HepG2 (cell line): Measurements from ENCODE around the gene POU6F1. TPM values are rescaled to one million over a fixed set of nuclear protein-coding genes. Genes with fewer than 3 reads are reported as not detected.

Experiments
- ATAC-seq: fragments of 200-7000 bp; cut with Tn5 transposase; 3 replicates; pipeline ENCODE4 v1.9.1; 2020; ENCODE audit warnings: mild to moderate bottlenecking, moderate library complexity
- BruUV-seq: library from RNA; stranded (reverse); fragments of 400-500 nt; replicated peaks from 2 replicates; lab custom pipeline; 2021; lab: Mats Ljungman, UMichigan
- CTCF ChIA-PET: fragments of 300-600 bp; formaldehyde crosslinking; extraction: SDS; loops from one replicate; lab custom pipeline; 2021; ENCODE audit warnings: low total read pairs, inconsistent platforms, low intra/inter-chr PET ratio; lab: Yijun Ruan, JAX
- POLR2A ChIA-PET: fragments of 350-600 bp; sonication (Branson Sonifier 250); formaldehyde crosslinking; loops from one replicate; lab custom pipeline; 2020; ENCODE audit warnings: antibody characterized with exemption, inconsistent platforms; lab: Yijun Ruan, JAX
- DNase-seq: peaks from one replicate; pipeline ENCODE4 v3.0.0-alpha.2; 2015; ENCODE audit warnings: low spot score
- FAIRE-seq: peaks from 3 replicates; lab custom pipeline; 2011; peaks lifted over from hg19 to GRCh38; lab: Jason Lieb, UNC
- H2AFZ ChIP-seq: one replicate; pipeline ENCODE4 v1.6.1; 2011; ENCODE audit warnings: low read length, inconsistent platforms
- H3K27ac ChIP-seq: fragments of 300-600 bp; 3 replicates; pipeline ENCODE4 v1.8.0; 2011; ENCODE audit warnings: mixed run types, mild to moderate bottlenecking, mixed read lengths, low read length, inconsistent platforms; ENCODE audit not compliant: insufficient read depth; ENCODE audit errors: extremely low read length
- H3K27me3 ChIP-seq, 2 experiments: fragments of 200-600 bp in 1 of 2; 2 replicates in 1 of 2; 3 replicates in 1 of 2; pipeline versions ENCODE4 v1.6.0 to v1.8.0; 2011; ENCODE audit warnings: low read length in 2 of 2, mild to moderate bottlenecking in 2 of 2, moderate library complexity in 2 of 2, inconsistent platforms in 1 of 2; ENCODE audit not compliant: insufficient read depth in 2 of 2, control insufficient read depth in 1 of 2
- H3K36me3 ChIP-seq, 2 experiments: fragments of 200-600 bp in 1 of 2; replicated peaks in 1 of 2; 2 replicates in 1 of 2; 3 replicates in 1 of 2; pipeline versions ENCODE4 v1.5.1 to v1.8.0; 2011; ENCODE audit warnings: low read length in 2 of 2, inconsistent platforms in 1 of 2; ENCODE audit not compliant: insufficient read depth in 2 of 2, control insufficient read depth in 1 of 2
- H3K4me1 ChIP-seq: 2 replicates; pipeline ENCODE4 v1.5.1; 2012; ENCODE audit warnings: low read length, inconsistent platforms; ENCODE audit not compliant: insufficient read depth
- H3K4me2 ChIP-seq: 2 replicates; pipeline ENCODE4 v1.6.0; 2011; ENCODE audit warnings: low read depth, low read length, inconsistent platforms
- H3K4me3 ChIP-seq, 3 experiments: fragments of 200-600 bp in 1 of 3; sonication (generic), shearing (Covaris generic) in 1 of 3; replicated peaks in 1 of 3; 2 replicates each; pipeline ENCODE4 v1.5.1; 2011 to 2016; ENCODE audit warnings: low read length in 3 of 3, inconsistent platforms in 2 of 3, low read depth in 2 of 3, mild to moderate bottlenecking in 2 of 3, control low read depth in 1 of 3, mixed read lengths in 1 of 3; ENCODE audit not compliant: insufficient read depth in 1 of 3
- H3K79me2 ChIP-seq: one replicate; pipeline ENCODE4 v1.6.1; 2011; ENCODE audit warnings: low read length, inconsistent platforms; ENCODE audit not compliant: insufficient read depth
- H3K9ac ChIP-seq: 2 replicates; pipeline ENCODE4 v1.6.0; 2011; ENCODE audit warnings: mild to moderate bottlenecking, low read depth, low read length, inconsistent platforms; ENCODE audit not compliant: insufficient read depth
- H3K9me3 ChIP-seq: 2 replicates; pipeline ENCODE4 v1.5.1; 2012; ENCODE audit warnings: mild to moderate bottlenecking, low read length
- H4K20me1 ChIP-seq: 2 replicates; pipeline ENCODE4 v1.6.0; 2011; ENCODE audit warnings: inconsistent platforms, mild to moderate bottlenecking, low read length, moderate library complexity; ENCODE audit not compliant: insufficient read depth
- ASH2L ChIP-seq: fragments of 300-600, 200-600 bp; sonication (generic); IDR thresholded peaks from 2 replicates; pipeline ENCODE4 v1.7.0; 2017; ENCODE audit warnings: low read depth, mild to moderate bottlenecking, moderate library complexity, mixed read lengths, low read length; ENCODE audit not compliant: insufficient read length
- DR1 ChIP-seq: sonication (generic); formaldehyde crosslinking; IDR thresholded peaks from 2 replicates; pipeline ENCODE4 v1.8.0; 2021; ENCODE audit warnings: mild to moderate bottlenecking, missing genetic modification reagents, inconsistent platforms
- HNF4A ChIP-seq: sonication (generic); formaldehyde crosslinking; IDR thresholded peaks from 2 replicates; pipeline ENCODE4 v1.4.0; 2020; ENCODE audit warnings: missing genetic modification reagents
- JDP2 ChIP-seq: sonication (generic); formaldehyde crosslinking; IDR thresholded peaks from 2 replicates; pipeline ENCODE4 v1.8.1; 2022; ENCODE audit warnings: missing genetic modification reagents, borderline replicate concordance
- KDM2A ChIP-seq: sonication (generic); formaldehyde crosslinking; IDR thresholded peaks from 2 replicates; pipeline ENCODE4 v1.4.0; 2020; ENCODE audit warnings: low read depth, missing genetic modification reagents, borderline replicate concordance
- KDM5B ChIP-seq: sonication (generic); formaldehyde crosslinking; IDR thresholded peaks from 2 replicates; pipeline ENCODE4 v1.4.0; 2020; ENCODE audit warnings: missing genetic modification reagents, mild to moderate bottlenecking, borderline replicate concordance
- MAFF ChIP-seq: IDR thresholded peaks from 2 replicates; pipeline ENCODE4 v1.6.1; 2011; ENCODE audit warnings: low read depth, low read length, improper control_type of control experiment
- MAFK ChIP-seq, 2 experiments: IDR thresholded peaks in 1 of 2; conservative IDR thresholded peaks in 1 of 2; 2 replicates each; pipeline ENCODE4 v1.6.1; 2011; ENCODE audit warnings: improper control_type of control experiment in 2 of 2, low read length in 2 of 2
- NPAS2 ChIP-seq: sonication (generic); formaldehyde crosslinking; IDR thresholded peaks from 2 replicates; pipeline ENCODE4 v1.8.0; 2022; ENCODE audit warnings: mild to moderate bottlenecking, missing genetic modification reagents, borderline replicate concordance
- PAF1 ChIP-seq: IDR thresholded peaks from 2 replicates; pipeline ENCODE4 v1.6.1; 2016; ENCODE audit warnings: missing genetic modification reagents, missing compliant biosample characterization
- RFX3 ChIP-seq: IDR thresholded peaks from 2 replicates; pipeline ENCODE4 v1.6.1; 2016; ENCODE audit warnings: missing biosample characterization, missing genetic modification reagents
- SALL2 ChIP-seq: sonication (generic); formaldehyde crosslinking; IDR thresholded peaks from 2 replicates; pipeline ENCODE4 v1.8.1; 2023; ENCODE audit warnings: mild to moderate bottlenecking, missing genetic modification reagents, inconsistent platforms
- SOX6 ChIP-seq, 2 experiments: fragments of 450-650 bp in 1 of 2; sonication (generic) in 1 of 2; formaldehyde crosslinking in 1 of 2; IDR thresholded peaks; 2 replicates each; pipeline versions ENCODE4 v1.4.0 to v1.6.1; 2017 to 2020; ENCODE audit warnings: antibody characterized with exemption in 1 of 2, mild to moderate bottlenecking in 1 of 2, missing genetic modification reagents in 1 of 2
- ZMYM2 ChIP-seq: sonication (generic); formaldehyde crosslinking; IDR thresholded peaks from 2 replicates; pipeline ENCODE4 v1.8.0; 2022; ENCODE audit warnings: mild to moderate bottlenecking, missing genetic modification reagents
- ZNF468 ChIP-seq: sonication (generic); formaldehyde crosslinking; IDR thresholded peaks from 2 replicates; pipeline ENCODE4 v1.8.0; 2022; ENCODE audit warnings: mild to moderate bottlenecking, moderate library complexity, missing genetic modification reagents
- ZNF629 ChIP-seq: sonication (generic); formaldehyde crosslinking; conservative IDR thresholded peaks from 2 replicates; pipeline ENCODE4 v1.5.0; 2020; ENCODE audit warnings: missing genetic modification reagents
- WGBS: methylation state at CpG from one replicate; pipeline ENCODE4 v1.1.6; 2017; ENCODE audit warnings: low lambda C conversion rate; 5-methylcytosine and 5-hydroxymethylcytosine counted together
- in situ Hi-C: cut with HindIII; loops from 2 replicates; pipeline ENCODE4 v1.10.0; 2017; ENCODE audit warnings: low pct_unique_long_range_greater_than_20kb; ENCODE audit not compliant: extremely low pct_ligation_motif_present
- intact Hi-C: fragments of 100-400 bp; cut with micrococcal nuclease; formaldehyde crosslinking; loops from one replicate; pipeline ENCODE4 v1.10.0; 2022; ENCODE audit not compliant: unreplicated experiment
- polyA plus RNA-seq, 8 experiments: library from polyadenylated mRNA; depleted of rRNA in 3 of 8; stranded (reverse) in 7 of 8; unstranded in 1 of 8; fragments of >200 nt; fragmentation: Illumina TruSeq in 4 of 8; extraction: Trizol in 4 of 8; gene quantifications; 2 replicates each; pipeline versions ENCODE4 v1.2.1 to v1.2.3, GENCODE V29; 2011 to 2016; ENCODE audit warnings: low read depth in 4 of 8, missing spikeins in 1 of 8, mixed read lengths in 1 of 8; ENCODE audit not compliant: insufficient read depth in 1 of 8
- total RNA-seq, 5 experiments: library from RNA; depleted of rRNA; stranded (reverse); fragments of >200 nt; fragmentation: Illumina TruSeq; extraction: Trizol; gene quantifications; 2 replicates each; pipeline ENCODE4 v1.2.3, GENCODE V29; 2016; ENCODE audit warnings: low read depth in 1 of 5
- TF ChIP-seq, protein P1 (sequence below): sonication (generic); formaldehyde crosslinking; IDR thresholded peaks from 2 replicates; pipeline ENCODE4 v1.5.0; 2020; ENCODE audit warnings: missing genetic modification reagents
- TF ChIP-seq, protein P2 (sequence below), 2 experiments: sonication (generic) in 1 of 2; formaldehyde crosslinking in 1 of 2; IDR thresholded peaks; 2 replicates each; pipeline versions ENCODE4 v1.4.0 to v1.6.1; 2018 to 2020; ENCODE audit warnings: missing genetic modification reagents in 2 of 2, borderline replicate concordance in 1 of 2, low read depth in 1 of 2, mild to moderate bottlenecking in 1 of 2, missing biosample characterization in 1 of 2

Gene POU6F1
- total and polyA plus RNA-seq, 2 of the 13 experiments (the other 11 are each of a cell fraction or from before 2014, with no cell fraction given): 0.48 to 0.51 TPM

- no peak for TF ChIP-seq JDP2 (CRISPR knock-in tag)
- 0 out of 2 replicates have a peak, but pooled peaks have one; percentile 9 for TF ChIP-seq HNF4A (CRISPR knock-in tag)
- TF ChIP-seq DR1 (CRISPR knock-in tag): no peak
- TF ChIP-seq RFX3: no peak
- TF ChIP-seq, protein P1, sequence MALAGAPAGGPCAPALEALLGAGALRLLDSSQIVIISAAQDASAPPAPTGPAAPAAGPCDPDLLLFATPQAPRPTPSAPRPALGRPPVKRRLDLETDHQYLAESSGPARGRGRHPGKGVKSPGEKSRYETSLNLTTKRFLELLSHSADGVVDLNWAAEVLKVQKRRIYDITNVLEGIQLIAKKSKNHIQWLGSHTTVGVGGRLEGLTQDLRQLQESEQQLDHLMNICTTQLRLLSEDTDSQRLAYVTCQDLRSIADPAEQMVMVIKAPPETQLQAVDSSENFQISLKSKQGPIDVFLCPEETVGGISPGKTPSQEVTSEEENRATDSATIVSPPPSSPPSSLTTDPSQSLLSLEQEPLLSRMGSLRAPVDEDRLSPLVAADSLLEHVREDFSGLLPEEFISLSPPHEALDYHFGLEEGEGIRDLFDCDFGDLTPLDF (CRISPR knock-in tag): no peak
- TF ChIP-seq ZNF629: no peak
- no peak for TF ChIP-seq SOX6 (IDR thresholded peaks at IDR 0.05)
- no peak; the same call in 1 of the 2 replicates for TF ChIP-seq SOX6 (CRISPR knock-in tag; IDR thresholded peaks at IDR 0.05)
- 0 out of 2 replicates have a peak, but pooled peaks have one; percentile 24 for TF ChIP-seq ZMYM2 (CRISPR knock-in tag)
- no peak for TF ChIP-seq KDM2A (CRISPR knock-in tag)
- no peak for TF ChIP-seq NPAS2 (CRISPR knock-in tag)
- TF ChIP-seq, all 625 proteins: peak for 16
Observed at GRCh38 chr12:51160814-51161459, 56.9 kb downstream of the POU6F1 start (continued).

DNA sequence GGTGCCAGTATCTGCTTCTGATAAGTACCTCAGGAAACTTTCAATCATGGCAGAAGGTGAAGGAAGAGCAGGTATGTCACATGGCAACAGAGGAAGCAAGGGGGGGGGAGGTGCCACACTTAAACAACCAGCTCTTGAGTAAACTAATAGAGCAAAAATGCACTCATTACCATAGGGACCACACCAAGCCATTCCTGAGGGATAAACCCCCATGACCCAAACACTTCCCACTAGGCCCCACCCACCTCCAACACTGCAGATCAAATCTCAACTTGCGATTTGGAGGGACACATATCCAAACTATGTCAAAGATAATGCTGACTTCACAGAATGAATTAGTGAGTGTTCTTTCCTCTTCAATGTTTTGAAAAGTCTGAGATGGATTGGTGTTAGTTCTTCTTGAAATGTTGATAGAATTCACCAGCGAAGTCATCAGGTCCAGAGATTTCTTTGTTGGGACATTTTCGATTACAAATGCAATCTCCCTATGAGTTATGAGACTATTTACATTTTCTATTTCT is 61.6 kb downstream of the POU6F1 start:
- intact Hi-C loops: no loop called here
- TF ChIP-seq MAFF (peak; percentile 69), KDM5B (no peak), SALL2 (CRISPR knock-in tag) (no peak), ASH2L (no peak), PAF1 (CRISPR knock-in tag) (no peak), MAFK (conservative IDR thresholded peaks at IDR 0.05 in 1 of 2, IDR thresholded peaks at IDR 0.05 in 1 of 2; ENCODE audit: low read length in 2 of 2) (peak; percentile 63 to 77), ZNF468 (CRISPR knock-in tag) (no peak)
- TF ChIP-seq, protein P2, sequence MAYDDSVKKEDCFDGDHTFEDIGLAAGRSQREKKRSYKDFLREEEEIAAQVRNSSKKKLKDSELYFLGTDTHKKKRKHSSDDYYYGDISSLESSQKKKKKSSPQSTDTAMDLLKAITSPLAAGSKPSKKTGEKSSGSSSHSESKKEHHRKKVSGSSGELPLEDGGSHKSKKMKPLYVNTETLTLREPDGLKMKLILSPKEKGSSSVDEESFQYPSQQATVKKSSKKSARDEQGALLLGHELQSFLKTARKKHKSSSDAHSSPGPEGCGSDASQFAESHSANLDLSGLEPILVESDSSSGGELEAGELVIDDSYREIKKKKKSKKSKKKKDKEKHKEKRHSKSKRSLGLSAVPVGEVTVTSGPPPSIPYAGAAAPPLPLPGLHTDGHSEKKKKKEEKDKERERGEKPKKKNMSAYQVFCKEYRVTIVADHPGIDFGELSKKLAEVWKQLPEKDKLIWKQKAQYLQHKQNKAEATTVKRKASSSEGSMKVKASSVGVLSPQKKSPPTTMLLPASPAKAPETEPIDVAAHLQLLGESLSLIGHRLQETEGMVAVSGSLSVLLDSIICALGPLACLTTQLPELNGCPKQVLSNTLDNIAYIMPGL (CRISPR knock-in tag; IDR thresholded peaks at IDR 0.05; ENCODE audit: borderline replicate concordance in 1 of 2, low read depth in 1 of 2): no peak
- TF ChIP-seq, all 625 proteins: peak for 2
- BruUV-seq: no TSS peak
- in situ Hi-C loops: no loop called here
- Histone ChIP-seq H3K9ac (no peak overlapping the region), H3K4me3 (no peak overlapping the region), H3K27ac (no peak overlapping the region), H3K79me2 (peaks cover 4% of the 10 kb centered on the region), H3K36me3 (no peaks in the 10 kb centered on the region; a peak in 1 of 5 replicates), H3K4me1 (peaks cover 7% of the 10 kb centered on the region), H3K4me2 (no peak overlapping the region), H2AFZ (no peak overlapping the region), H3K9me3 (no peaks in the 10 kb centered on the region), H3K27me3 (no peaks in the 10 kb centered on the region), H4K20me1 (no peaks in the 10 kb centered on the region)
- CTCF ChIA-PET: no interaction called here
- no peak for FAIRE-seq
- WGBS: 99% methylated on average over 3 of the region's 3 CpGs
- POLR2A ChIA-PET: interaction anchor here (0.6 kb wide), 1 partner anchor 11 kb away, joined by 3 read pairs; no protein-coding TSS in a partner anchor
- no peak for DNase-seq
- no peak for ATAC-seq
